BLaER1 (cell line): ENCODE results near the gene APOO.

Source experiments
- H3K27ac ChIP-seq: shearing (Covaris generic); formaldehyde crosslinking; 2 replicates; pipeline ENCODE4 v1.8.1; 2022
- H3K27me3 ChIP-seq: shearing (Covaris generic); formaldehyde crosslinking; 2 replicates; pipeline ENCODE4 v1.8.1; 2022
- H3K36me3 ChIP-seq: shearing (Covaris generic); formaldehyde crosslinking; 2 replicates; pipeline ENCODE4 v1.8.1; 2022
- H3K4me1 ChIP-seq: shearing (Covaris generic); formaldehyde crosslinking; 2 replicates; pipeline ENCODE4 v1.8.1; 2022
- H3K4me2 ChIP-seq: shearing (Covaris generic); formaldehyde crosslinking; 2 replicates; pipeline ENCODE4 v1.8.1; 2022
- H3K4me3 ChIP-seq: shearing (Covaris generic); formaldehyde crosslinking; 2 replicates; pipeline ENCODE4 v1.8.1; 2022
- H3K9ac ChIP-seq: shearing (Covaris generic); formaldehyde crosslinking; 2 replicates; pipeline ENCODE4 v1.8.1; 2022
- H3K9me3 ChIP-seq: shearing (Covaris generic); formaldehyde crosslinking; 2 replicates; pipeline ENCODE4 v1.8.1; 2022
- H4K20me1 ChIP-seq: shearing (Covaris generic); formaldehyde crosslinking; 2 replicates; pipeline ENCODE4 v1.8.1; 2022
- Cebpa-rat ChIP-seq: shearing (Covaris generic); IDR thresholded peaks from 2 replicates; pipeline ENCODE4 v1.8.1; 2022

APOO gene

GRCh38 chrX:23811108-23811651, 96.6 kb downstream of the APOO start:
- no peak overlapping the region for H3K4me3 ChIP-seq
- peaks cover 10% of the 10 kb centered on the region; the same call in 1 of the 2 replicates for H3K9me3 ChIP-seq
- no peaks in the 10 kb centered on the region for H3K27me3 ChIP-seq
- H3K36me3 ChIP-seq = no peaks in the 10 kb centered on the region
- no peak overlapping the region for H3K27ac ChIP-seq
- H4K20me1 ChIP-seq = no peaks in the 10 kb centered on the region
- no peak for TF ChIP-seq Cebpa-rat
- H3K4me1 ChIP-seq = no peaks in the 10 kb centered on the region
- no peak overlapping the region for H3K9ac ChIP-seq
- no peak overlapping the region for H3K4me2 ChIP-seq

- Histone ChIP-seq H3K27me3 (no peaks in the 10 kb centered on the region), H3K27ac (no peak overlapping the region), H3K4me1 (no peaks in the 10 kb centered on the region), H3K9me3 (peaks cover 10% of the 10 kb centered on the region; the same call in 1 of the 2 replicates), H3K9ac (no peak overlapping the region), H3K4me2 (no peak overlapping the region), H3K36me3 (no peaks in the 10 kb centered on the region), H4K20me1 (no peaks in the 10 kb centered on the region), H3K4me3 (no peak overlapping the region)
- no peak for TF ChIP-seq Cebpa-rat
These were observed 97.5 kb downstream of the APOO start for GRCh38 chrX:23810279-23810678.

- Histone ChIP-seq H3K36me3 (no peaks in the 10 kb centered on the region), H3K4me3 (no peak overlapping the region), H3K4me1 (peaks cover 6% of the 10 kb centered on the region), H3K27me3 (no peaks in the 10 kb centered on the region), H3K9ac (no peak overlapping the region), H3K27ac (no peak overlapping the region), H3K4me2 (no peak overlapping the region), H3K9me3 (no peaks in the 10 kb centered on the region), H4K20me1 (no peaks in the 10 kb centered on the region)
- no peak for TF ChIP-seq Cebpa-rat
These were observed 102.3 kb downstream of the APOO start for GRCh38 chrX:23805389-23805788.

GRCh38 chrX:23804578-23804977, 103.2 kb downstream of the APOO start:
- no peaks in the 10 kb centered on the region for H3K9me3 ChIP-seq
- no peak overlapping the region for H3K9ac ChIP-seq
- H3K27ac ChIP-seq = no peak overlapping the region
- H3K36me3 ChIP-seq = no peaks in the 10 kb centered on the region
- H3K27me3 ChIP-seq = no peaks in the 10 kb centered on the region
- H3K4me3 ChIP-seq = no peak overlapping the region
- no peak for TF ChIP-seq Cebpa-rat
- H4K20me1 ChIP-seq = no peaks in the 10 kb centered on the region
- H3K4me1 ChIP-seq = peaks cover 6% of the 10 kb centered on the region
- no peak overlapping the region for H3K4me2 ChIP-seq

GRCh38 chrX:23803931-23804381, 103.8 kb downstream of the APOO start:
- TF ChIP-seq Cebpa-rat = peak; percentile 96
- Histone ChIP-seq H3K27ac (no peak overlapping the region), H3K27me3 (no peaks in the 10 kb centered on the region), H3K36me3 (no peaks in the 10 kb centered on the region), H3K4me1 (peaks cover 6% of the 10 kb centered on the region), H3K9me3 (no peaks in the 10 kb centered on the region), H4K20me1 (no peaks in the 10 kb centered on the region), H3K4me2 (no peak overlapping the region), H3K9ac (no peak overlapping the region), H3K4me3 (no peak overlapping the region)

- Histone ChIP-seq H3K9me3 (no peaks in the 10 kb centered on the region), H3K9ac (no peak overlapping the region), H3K27me3 (no peaks in the 10 kb centered on the region), H4K20me1 (no peaks in the 10 kb centered on the region), H3K36me3 (no peaks in the 10 kb centered on the region), H3K4me2 (no peak overlapping the region), H3K4me3 (no peak overlapping the region), H3K27ac (no peak overlapping the region), H3K4me1 (peaks cover 6% of the 10 kb centered on the region)
- TF ChIP-seq Cebpa-rat = no peak
These were observed 105.3 kb downstream of the APOO start for GRCh38 chrX:23802431-23802830.

GRCh38 chrX:23799469-23800065, 108.2 kb downstream of the APOO start:
- H3K36me3 ChIP-seq = no peaks in the 10 kb centered on the region
- no peak overlapping the region for H3K9ac ChIP-seq
- no peaks in the 10 kb centered on the region for H3K9me3 ChIP-seq
- no peak overlapping the region for H3K4me2 ChIP-seq
- H3K4me1 ChIP-seq = peaks cover 6% of the 10 kb centered on the region
- TF ChIP-seq Cebpa-rat = no peak
- no peaks in the 10 kb centered on the region for H4K20me1 ChIP-seq
- H3K27ac ChIP-seq = no peak overlapping the region
- no peak overlapping the region for H3K4me3 ChIP-seq
- H3K27me3 ChIP-seq = no peaks in the 10 kb centered on the region

- no peak for TF ChIP-seq Cebpa-rat
- Histone ChIP-seq H4K20me1 (no peaks in the 10 kb centered on the region), H3K9me3 (no peaks in the 10 kb centered on the region), H3K4me1 (peaks cover 3% of the 10 kb centered on the region), H3K36me3 (no peaks in the 10 kb centered on the region), H3K9ac (no peak overlapping the region), H3K4me2 (no peak overlapping the region), H3K27ac (no peak overlapping the region), H3K4me3 (no peak overlapping the region), H3K27me3 (no peaks in the 10 kb centered on the region)
These were observed 110.2 kb downstream of the APOO start for GRCh38 chrX:23797371-23798128.

GRCh38 chrX:23795221-23795620, 112.5 kb downstream of the APOO start:
- no peak overlapping the region for H3K9ac ChIP-seq
- no peak overlapping the region for H3K4me2 ChIP-seq
- H3K9me3 ChIP-seq = no peaks in the 10 kb centered on the region
- no peak for TF ChIP-seq Cebpa-rat
- no peaks in the 10 kb centered on the region for H4K20me1 ChIP-seq
- H3K4me1 ChIP-seq = no peaks in the 10 kb centered on the region
- no peaks in the 10 kb centered on the region for H3K36me3 ChIP-seq
- H3K27ac ChIP-seq = no peak overlapping the region
- H3K27me3 ChIP-seq = no peaks in the 10 kb centered on the region
- no peak overlapping the region for H3K4me3 ChIP-seq

- H4K20me1 ChIP-seq = no peaks in the 10 kb centered on the region
- no peak overlapping the region for H3K27ac ChIP-seq
- H3K4me1 ChIP-seq = no peaks in the 10 kb centered on the region
- H3K9me3 ChIP-seq = no peaks in the 10 kb centered on the region
- H3K27me3 ChIP-seq = no peaks in the 10 kb centered on the region
- H3K4me2 ChIP-seq = no peak overlapping the region
- no peaks in the 10 kb centered on the region for H3K36me3 ChIP-seq
- no peak overlapping the region for H3K4me3 ChIP-seq
- H3K9ac ChIP-seq = no peak overlapping the region
- no peak for TF ChIP-seq Cebpa-rat
These were observed 114.7 kb downstream of the APOO start for GRCh38 chrX:23792861-23793553.
